ENCODE data around the gene VCL. TPM values are rescaled to one million over a fixed set of nuclear protein-coding genes. Genes with fewer than 3 reads are reported as not detected.

Gene VCL
- total and polyA plus RNA-seq, 5 donors from 2014 or later, result 11.4 to 39.2 (median 15.9) TPM

DNA sequence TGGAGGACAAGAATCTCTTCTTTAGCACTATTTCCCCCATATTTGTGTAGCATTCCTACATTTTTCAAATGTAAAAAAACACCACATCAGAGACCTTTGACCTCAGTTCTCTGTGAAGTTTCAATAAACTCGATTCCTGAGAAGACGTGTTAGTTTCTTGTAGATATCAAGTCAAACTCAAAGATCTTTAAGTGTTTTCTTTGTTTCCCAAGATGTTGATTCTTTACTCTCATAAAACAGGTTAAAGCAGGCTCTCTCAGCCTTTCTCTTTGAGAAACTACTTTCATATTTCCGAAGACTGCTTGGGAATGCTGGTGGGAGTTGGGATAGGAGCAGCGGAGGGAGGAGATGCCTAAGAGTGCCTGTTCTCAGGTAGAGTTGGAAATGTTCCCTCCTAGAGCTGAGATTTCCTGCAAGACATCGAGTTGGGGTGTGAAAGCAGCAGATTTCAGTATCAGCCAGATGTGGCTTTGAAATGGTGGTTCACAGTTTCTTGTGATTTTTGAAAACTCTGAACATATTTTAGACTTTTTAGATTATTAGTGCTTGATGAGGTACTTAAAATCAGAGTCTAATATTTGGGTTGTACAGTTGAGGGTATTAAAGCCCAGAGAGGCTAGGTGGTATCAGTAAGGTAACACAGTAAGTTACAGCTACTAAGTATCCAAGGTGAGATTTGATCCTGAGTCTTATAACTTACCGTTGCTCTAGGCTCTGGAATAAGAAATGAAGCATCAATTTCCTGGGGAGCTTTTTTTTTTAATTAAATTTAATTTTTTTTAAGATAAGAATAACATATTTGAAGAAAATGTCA lies 167.0 kb downstream of the VCL start:
- Mint-ChIP-seq H3K4me3 (no peak overlapping the region), H3K27me3 (no peaks in the 10 kb centered on the region), H3K36me3 (peaks cover 7% of the 10 kb centered on the region), H3K9me3 (no peaks in the 10 kb centered on the region), H3K27ac (no peak overlapping the region), H3K4me1 (peaks cover 8 to 27% (median 13%) of the 10 kb centered on the region in 4 donors)
- Histone ChIP-seq H3K4me1 (ENCODE audit: control insufficient read depth, insufficient read depth, low read length, poor library complexity, severe bottlenecking) (no peaks in the 10 kb centered on the region), H3K36me3 (ENCODE audit: control insufficient read depth, insufficient read depth, low read length) (no peaks in the 10 kb centered on the region), H3K27me3 (ENCODE audit: control insufficient read depth, insufficient read depth, low read length) (no peaks in the 10 kb centered on the region), H3K27ac (ENCODE audit: insufficient read depth, low read length, poor library complexity, severe bottlenecking) (no peak overlapping the region), H3K4me3 (ENCODE audit: low read depth, low read length) (no peak overlapping the region), H3K9me3 (ENCODE audit: control insufficient read depth in 2 of 2, low read length in 2 of 2) (no peaks in the 10 kb centered on the region)
- no peak for DNase-seq
- no peak for ATAC-seq (ENCODE audit: low read depth in 2 of 2)

DNA sequence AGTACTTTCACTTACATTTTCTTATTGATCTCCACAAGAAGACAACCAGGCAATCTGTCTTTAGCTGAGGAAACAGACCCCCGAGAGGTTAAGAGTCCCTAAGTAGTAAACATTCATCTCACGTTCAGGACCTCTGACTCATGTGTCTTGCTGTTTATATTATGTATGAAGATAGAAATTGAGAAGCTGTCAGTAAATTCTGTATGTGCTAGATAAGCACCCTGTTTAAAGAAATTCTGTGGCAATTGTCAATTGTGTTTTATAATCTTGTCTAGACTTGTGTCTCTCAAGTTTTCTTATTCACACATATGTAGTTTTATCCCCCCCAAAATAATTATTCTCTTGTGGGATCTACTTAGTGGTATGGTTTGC lies 167.6 kb downstream of the VCL start:
- H3K4me1 Mint-ChIP-seq, result peaks cover 8 to 26% (median 13%) of the 10 kb centered on the region in 4 donors
- no peak overlapping the region for H3K4me3 Mint-ChIP-seq
- H3K36me3 ChIP-seq (ENCODE audit: control insufficient read depth, insufficient read depth, low read length), result no peaks in the 10 kb centered on the region
- no peak for ATAC-seq (ENCODE audit: low read depth in 2 of 2)
- no peak overlapping the region for H3K4me3 ChIP-seq (ENCODE audit: low read depth, low read length)
- H3K9me3 Mint-ChIP-seq, result no peaks in the 10 kb centered on the region
- H3K27ac Mint-ChIP-seq, result no peak overlapping the region
- H3K27me3 ChIP-seq (ENCODE audit: control insufficient read depth, insufficient read depth, low read length), result no peaks in the 10 kb centered on the region
- H3K27ac ChIP-seq (ENCODE audit: insufficient read depth, low read length, poor library complexity, severe bottlenecking), result no peak overlapping the region
- no peaks in the 10 kb centered on the region for H3K27me3 Mint-ChIP-seq
- peaks cover 7% of the 10 kb centered on the region for H3K36me3 Mint-ChIP-seq
- H3K4me1 ChIP-seq (ENCODE audit: control insufficient read depth, insufficient read depth, low read length, poor library complexity, severe bottlenecking), result no peaks in the 10 kb centered on the region
- no peaks in the 10 kb centered on the region for H3K9me3 ChIP-seq (ENCODE audit: control insufficient read depth in 2 of 2, low read length in 2 of 2)
- no peak for DNase-seq

DNA sequence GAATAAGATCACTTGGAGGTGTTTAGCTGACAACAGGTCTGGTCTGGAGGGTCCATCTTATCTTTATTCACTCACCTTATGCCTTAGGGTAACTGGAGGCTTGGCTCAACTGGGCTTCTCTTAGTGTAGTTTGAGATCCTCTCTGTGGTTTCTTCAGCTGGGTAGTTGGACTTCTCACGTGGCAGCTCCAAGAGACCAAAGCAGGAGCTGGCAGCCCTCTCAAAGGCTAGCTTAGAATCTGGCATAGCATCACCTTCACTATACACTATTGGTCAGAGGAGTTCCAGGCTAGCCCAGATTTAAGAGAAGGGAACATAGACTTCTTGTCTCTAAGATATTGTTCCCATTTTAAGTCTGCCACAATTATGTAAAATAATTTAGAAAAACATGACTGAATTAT lies 169.5 kb downstream of the VCL start:
- ATAC-seq (ENCODE audit: low read depth in 2 of 2) (no peak), DNase-seq (no peak)
- Histone ChIP-seq H3K4me1 (ENCODE audit: control insufficient read depth, insufficient read depth, low read length, poor library complexity, severe bottlenecking) (no peaks in the 10 kb centered on the region), H3K9me3 (ENCODE audit: control insufficient read depth in 2 of 2, low read length in 2 of 2) (no peaks in the 10 kb centered on the region), H3K36me3 (ENCODE audit: control insufficient read depth, insufficient read depth, low read length) (no peaks in the 10 kb centered on the region), H3K27ac (ENCODE audit: insufficient read depth, low read length, poor library complexity, severe bottlenecking) (no peak overlapping the region), H3K4me3 (ENCODE audit: low read depth, low read length) (no peak overlapping the region), H3K27me3 (ENCODE audit: control insufficient read depth, insufficient read depth, low read length) (no peaks in the 10 kb centered on the region)
- Mint-ChIP-seq H3K9me3 (no peaks in the 10 kb centered on the region), H3K36me3 (peaks cover 3% of the 10 kb centered on the region), H3K27me3 (no peaks in the 10 kb centered on the region), H3K4me3 (no peak overlapping the region), H3K4me1 (peaks cover 7 to 22% (median 14%) of the 10 kb centered on the region in 4 donors), H3K27ac (no peak overlapping the region)

Other genes with a start within 250 kb of the VCL start
- 6.3 TPM for gene CHCHD1, start 216.1 kb upstream of the VCL start, total RNA-seq
- gene CHCHD1, start 216.1 kb upstream of the VCL start, polyA plus RNA-seq, result 10 to 100 TPM; 63.6 to 79.3 (median 70.0) TPM
- 95.5 TPM for gene ZSWIM8, start 212.5 kb upstream of the VCL start, total RNA-seq
- 10 to 100 TPM in 3 of 4 donors, 1 to 10 TPM in 1; 6.0 to 14.9 (median 11.8) TPM for gene ZSWIM8, start 212.5 kb upstream of the VCL start, polyA plus RNA-seq
- gene NDST2, start 186.5 kb upstream of the VCL start, total RNA-seq, result 74.4 TPM
- gene NDST2, start 186.5 kb upstream of the VCL start, polyA plus RNA-seq, result 10 to 100 TPM; 20.6 to 28.5 (median 24.6) TPM
- 58.8 TPM for gene CAMK2G, start 123.6 kb upstream of the VCL start, total RNA-seq
- gene CAMK2G, start 123.6 kb upstream of the VCL start, polyA plus RNA-seq, result 1 to 10 TPM; 4.3 to 5.3 (median 4.7) TPM
- gene PLAU, start 87.0 kb upstream of the VCL start, total RNA-seq, result 0.35 TPM
- not detected for gene PLAU, start 87.0 kb upstream of the VCL start, polyA plus RNA-seq
- 24.3 TPM for gene AP3M1, start 152.7 kb downstream of the VCL start, total RNA-seq
- gene AP3M1, start 152.7 kb downstream of the VCL start, polyA plus RNA-seq, result 10 to 100 TPM; 23.7 to 39.3 (median 29.0) TPM
- 33.3 TPM for gene ADK, start 153.1 kb downstream of the VCL start, total RNA-seq
- 10 to 100 TPM; 61.1 to 83.0 (median 70.1) TPM for gene ADK, start 153.1 kb downstream of the VCL start, polyA plus RNA-seq

Measured in CD4-positive, CD25-positive, alpha-beta regulatory T cell (primary cell).